CD4-positive, alpha-beta T cell treated with Interleukin-4 for 1 hour (primary cell): Measurements from ENCODE around the gene NCKAP5.

Experiments
- DNase-seq, 2 donors: peaks; one replicate each; pipeline ENCODE4 v3.0.0-alpha.2; 2020 to 2022

Gene NCKAP5

GRCh38 chr2:133175926-133176325 lies 392.3 kb downstream of the NCKAP5 start:
- DNase-seq, result no peak

- no peak for DNase-seq
Measured at GRCh38 chr2:133173224-133173623, 395.0 kb downstream of the NCKAP5 start.

- DNase-seq, result no peak
Measured at GRCh38 chr2:133171393-133172004, 396.8 kb downstream of the NCKAP5 start.

- no peak for DNase-seq
Measured at GRCh38 chr2:133169274-133169912, 398.9 kb downstream of the NCKAP5 start.

GRCh38 chr2:133167990-133168389 lies 400.3 kb downstream of the NCKAP5 start:
- no peak for DNase-seq

GRCh38 chr2:133167223-133167622 lies 401.0 kb downstream of the NCKAP5 start:
- DNase-seq, result no peak

GRCh38 chr2:133166031-133166430 lies 402.2 kb downstream of the NCKAP5 start:
- no peak for DNase-seq

- DNase-seq, result no peak
Measured at GRCh38 chr2:133163111-133163510, 405.2 kb downstream of the NCKAP5 start.

GRCh38 chr2:133158442-133158841 lies 409.8 kb downstream of the NCKAP5 start:
- DNase-seq, result no peak

GRCh38 chr2:133158024-133158423 lies 410.2 kb downstream of the NCKAP5 start:
- DNase-seq, result no peak

GRCh38 chr2:133157141-133157540 lies 411.1 kb downstream of the NCKAP5 start:
- DNase-seq, result no peak

GRCh38 chr2:133152801-133153200 lies 415.5 kb downstream of the NCKAP5 start:
- DNase-seq, result no peak

- DNase-seq, result no peak
Measured at GRCh38 chr2:133148187-133148586, 420.1 kb downstream of the NCKAP5 start.

- DNase-seq, result no peak
Measured at GRCh38 chr2:133146893-133147292, 421.4 kb downstream of the NCKAP5 start.

GRCh38 chr2:133143645-133144044 lies 424.6 kb downstream of the NCKAP5 start:
- DNase-seq, result no peak

- DNase-seq, result no peak
Measured at GRCh38 chr2:133142087-133142486, 426.2 kb downstream of the NCKAP5 start.

GRCh38 chr2:133140620-133141019 lies 427.6 kb downstream of the NCKAP5 start:
- no peak for DNase-seq

- no peak for DNase-seq
Measured at GRCh38 chr2:133139847-133140533, 428.3 kb downstream of the NCKAP5 start.

- DNase-seq, result no peak
Measured at GRCh38 chr2:133138693-133139092, 429.6 kb downstream of the NCKAP5 start.

GRCh38 chr2:133135035-133135654 lies 433.1 kb downstream of the NCKAP5 start:
- DNase-seq, result no peak

GRCh38 chr2:133130548-133131246 lies 437.6 kb downstream of the NCKAP5 start:
- DNase-seq, result no peak

- no peak for DNase-seq
Measured at GRCh38 chr2:133124446-133124845, 443.8 kb downstream of the NCKAP5 start.

GRCh38 chr2:133123904-133124303 lies 444.4 kb downstream of the NCKAP5 start:
- no peak for DNase-seq
